ENCODE results near the gene COA8.

Gene COA8

DNA sequence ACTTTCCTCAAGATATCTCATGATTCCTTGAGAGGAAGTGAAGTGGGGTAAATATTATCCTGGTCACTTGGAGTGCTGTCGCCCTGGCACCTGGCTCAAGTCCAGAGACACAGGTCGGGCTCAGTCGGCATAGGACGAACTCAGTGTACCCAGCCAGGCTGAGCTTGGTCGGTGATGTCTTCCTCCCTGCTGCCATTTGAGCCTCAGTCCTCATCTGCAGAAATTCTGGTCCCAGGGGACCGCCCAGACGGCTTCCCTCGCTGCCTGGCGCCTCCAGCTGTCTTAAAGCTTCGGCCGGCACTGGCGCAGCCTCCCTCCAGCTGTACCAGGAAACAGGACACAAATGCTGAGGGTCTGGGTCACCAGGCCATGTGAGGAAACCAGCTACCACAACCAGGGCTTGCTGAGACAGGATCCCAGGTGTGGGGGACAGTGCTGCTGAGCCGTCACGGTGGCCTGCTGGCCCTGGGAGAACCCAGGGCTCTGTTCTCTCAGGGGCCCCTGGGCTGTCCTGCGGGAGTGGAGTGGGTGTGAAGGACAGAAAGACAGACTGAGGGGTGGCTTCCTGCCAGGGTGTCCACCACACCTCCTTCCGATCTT is 61.2 kb downstream of the COA8 start:
- DNase-seq (ENCODE audit: low read depth in 2 of 2): no peak

DNA sequence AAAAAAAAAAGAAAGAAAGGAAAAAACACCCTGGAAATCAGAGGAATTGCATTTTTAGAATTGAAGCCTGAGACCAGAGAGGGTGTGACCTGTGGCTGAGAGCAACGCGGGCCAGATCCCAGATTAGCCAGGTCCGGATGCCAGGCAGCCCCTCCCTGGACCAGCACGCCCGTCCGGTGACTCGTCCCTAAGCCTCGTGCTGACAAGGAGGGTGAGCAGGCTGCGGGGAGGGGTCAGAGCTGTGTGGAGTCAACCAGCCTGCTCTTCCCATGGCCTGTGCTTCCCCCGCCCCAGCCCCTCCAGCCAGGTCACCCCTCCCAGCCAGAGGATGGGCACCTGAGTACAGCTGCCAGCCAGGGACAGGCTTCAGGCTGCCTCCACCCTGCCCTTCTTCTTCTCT is 62.1 kb downstream of the COA8 start:
- DNase-seq (ENCODE audit: low read depth in 2 of 2): no peak

DNA sequence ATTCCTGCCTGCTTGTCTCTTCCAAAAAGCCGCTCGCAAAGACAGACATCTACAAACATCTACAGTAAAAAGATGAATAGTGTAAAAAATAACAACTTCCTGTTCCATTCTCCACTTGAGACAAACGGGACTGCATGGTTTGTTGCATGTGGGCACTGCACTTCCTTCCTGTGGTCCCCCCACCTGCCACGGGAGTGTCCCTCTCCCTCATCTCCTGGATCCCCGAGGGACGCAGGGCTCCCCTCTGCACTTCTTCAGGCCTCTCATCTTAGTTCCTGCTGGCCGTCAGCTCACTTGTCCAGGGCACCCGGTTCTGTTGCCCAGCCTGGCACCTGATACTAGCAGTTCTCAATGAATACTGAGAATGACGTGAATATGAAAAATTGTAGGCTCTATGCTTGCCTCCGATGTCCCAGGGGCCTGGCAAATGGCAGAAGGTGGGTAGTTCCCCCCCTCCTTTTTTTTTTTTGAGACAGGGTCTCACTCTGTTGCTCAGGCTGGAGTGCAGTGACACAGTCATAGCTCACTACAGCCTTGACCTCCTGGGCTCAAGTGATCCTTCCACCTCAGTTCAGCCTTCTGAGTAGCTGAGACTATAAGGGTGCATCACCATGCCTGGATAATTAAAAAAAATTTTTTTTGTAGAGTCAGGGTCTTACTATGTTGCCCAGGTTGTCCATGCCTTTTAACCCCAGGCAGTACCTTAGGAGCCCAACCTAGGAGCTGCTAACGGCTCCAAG is 62.8 kb downstream of the COA8 start:
- DNase-seq (ENCODE audit: low read depth in 2 of 2): no peak

DNA sequence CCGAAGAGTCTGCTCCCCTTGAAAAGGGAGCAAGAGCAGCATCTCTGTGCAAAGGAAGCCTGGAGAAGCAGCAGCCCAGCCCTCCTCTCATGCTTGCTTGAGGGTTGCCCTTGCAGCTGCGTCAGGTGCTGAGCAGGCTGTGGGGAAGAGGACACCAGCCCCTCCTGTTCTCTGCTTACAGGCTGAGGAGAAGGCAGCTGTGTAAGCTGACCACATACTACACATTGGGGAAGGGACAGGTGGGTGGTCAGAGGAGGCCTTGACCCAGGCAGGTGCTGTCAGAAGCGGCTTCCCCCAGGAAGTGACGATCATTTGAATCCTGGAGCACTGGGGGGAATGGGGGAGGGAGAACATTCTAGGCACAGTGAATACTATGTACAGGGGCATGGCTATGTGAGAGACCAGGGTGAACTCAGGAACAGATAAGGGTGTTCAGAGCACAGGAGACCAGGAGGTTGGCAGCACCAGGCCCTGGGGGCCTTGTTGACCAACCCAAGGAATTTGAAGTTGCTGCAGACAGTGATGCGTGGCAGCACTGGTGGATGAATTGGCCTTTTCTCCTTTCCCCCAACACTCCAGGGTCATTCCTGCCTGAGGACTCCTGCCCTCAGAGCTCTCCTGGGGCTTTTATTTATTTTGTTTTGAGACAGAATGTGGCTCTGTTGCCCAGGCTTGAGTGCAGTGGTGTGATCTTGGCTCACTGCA is 63.5 kb downstream of the COA8 start:
- DNase-seq (ENCODE audit: low read depth in 2 of 2): no peak

DNA sequence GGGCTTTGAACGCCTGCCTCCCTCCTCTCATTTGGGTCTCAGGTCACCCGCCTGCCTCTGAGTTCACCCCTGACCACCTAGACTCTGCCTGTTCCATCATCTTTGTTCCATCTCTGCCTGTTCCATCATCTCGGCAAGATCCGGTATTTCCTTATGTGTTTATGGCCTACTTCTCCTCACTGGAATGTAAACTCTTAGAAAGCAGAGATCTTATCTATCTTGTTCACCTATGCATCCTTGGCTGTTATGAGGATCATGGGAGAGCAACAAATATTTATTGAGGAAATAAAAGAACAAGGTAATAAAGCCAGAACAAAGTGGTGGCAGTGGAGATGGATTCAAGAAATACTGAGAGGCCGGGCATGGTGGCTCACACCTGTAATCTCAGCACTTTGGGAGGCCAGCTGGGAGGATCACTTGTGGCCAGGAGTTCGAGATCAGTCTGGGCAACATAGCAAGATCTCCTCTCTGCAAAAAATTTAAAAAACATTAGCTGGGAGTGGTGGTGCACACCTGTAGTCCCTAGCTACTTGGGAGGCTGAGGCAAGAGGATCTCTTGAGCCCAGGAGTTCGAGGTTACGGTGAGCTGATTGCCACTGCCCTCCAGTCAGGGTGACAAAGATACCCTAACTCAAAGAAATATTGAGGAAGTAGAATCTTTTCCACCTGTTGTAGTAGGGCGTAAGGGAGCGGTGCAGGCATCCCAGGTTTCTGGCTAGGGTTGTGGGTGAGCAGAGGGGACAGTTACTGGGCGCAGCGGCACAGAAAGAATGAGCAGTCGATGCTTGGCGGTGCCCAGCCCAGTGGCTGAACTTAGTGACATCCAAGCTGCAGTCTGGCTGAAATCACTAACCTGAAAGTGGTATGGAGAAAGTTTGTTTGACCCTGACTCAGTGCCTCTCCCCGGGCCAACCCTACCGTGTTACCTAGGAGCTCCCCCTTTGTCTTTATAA is 64.6 kb downstream of the COA8 start:
- no peak for DNase-seq (ENCODE audit: low read depth in 2 of 2)

DNA sequence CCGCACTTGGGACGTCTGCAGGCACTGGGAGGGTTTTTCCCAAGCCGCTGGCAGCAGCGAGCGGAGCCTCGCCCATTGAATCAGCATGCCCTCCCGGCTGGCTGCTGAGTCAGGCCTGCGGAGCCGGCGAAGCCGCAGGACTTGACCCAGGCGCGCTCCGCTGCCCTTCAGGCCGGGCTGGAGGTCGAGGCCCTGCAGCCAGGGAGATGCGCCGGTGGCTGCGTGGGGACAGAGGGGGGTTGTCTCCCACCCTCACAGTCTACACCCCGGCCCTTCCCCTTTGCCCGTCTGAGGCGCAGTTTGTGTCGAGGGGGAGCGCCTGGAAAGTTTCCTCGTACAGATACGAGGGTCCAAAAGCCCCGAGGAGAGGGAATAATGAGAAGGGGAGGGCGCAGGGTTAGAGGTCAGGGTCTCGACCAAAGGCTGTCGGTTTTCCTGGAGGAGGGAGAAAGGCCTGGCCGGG is 65.5 kb downstream of the COA8 start:
- peak in 1 of 2 donors; percentile 4 for DNase-seq (ENCODE audit: low read depth in 2 of 2)

DNA sequence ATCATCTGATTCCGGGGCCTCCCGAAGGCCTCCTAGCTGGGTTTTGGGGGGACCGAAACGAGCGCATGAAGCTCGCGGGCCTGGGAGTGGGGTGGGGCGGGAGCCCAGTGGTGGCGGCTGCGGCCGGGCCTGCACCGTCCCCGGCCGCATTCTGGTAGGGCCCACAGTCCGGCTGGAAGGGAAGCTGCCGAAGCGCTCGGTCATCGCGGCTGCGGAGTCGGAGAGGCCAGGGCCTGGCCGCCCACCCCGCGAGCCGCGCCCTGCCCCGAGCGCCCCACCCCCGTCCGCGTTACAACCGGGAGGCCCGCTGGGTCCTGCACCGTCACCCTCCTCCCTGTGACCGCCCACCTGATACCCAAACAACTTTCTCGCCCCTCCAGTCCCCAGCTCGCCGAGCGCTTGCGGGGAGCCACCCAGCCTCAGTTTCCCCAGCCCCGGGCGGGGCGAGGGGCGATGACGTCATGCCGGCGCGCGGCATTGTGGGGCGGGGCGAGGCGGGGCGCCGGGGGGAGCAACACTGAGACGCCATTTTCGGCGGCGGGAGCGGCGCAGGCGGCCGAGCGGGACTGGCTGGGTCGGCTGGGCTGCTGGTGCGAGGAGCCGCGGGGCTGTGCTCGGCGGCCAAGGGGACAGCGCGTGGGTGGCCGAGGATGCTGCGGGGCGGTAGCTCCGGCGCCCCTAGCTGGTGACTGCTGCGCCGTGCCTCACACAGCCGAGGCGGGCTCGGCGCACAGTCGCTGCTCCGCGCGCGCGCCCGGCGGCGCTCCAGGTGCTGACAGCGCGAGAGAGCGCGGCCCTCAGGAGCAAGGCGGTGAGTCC is 66.1 kb downstream of the COA8 start, which contains the start of gene KLC1:
KLC1 (plus strand) TSS at position 528 of the 819 bp plus-strand sequence. CDS start 25,354 bp downstream, outside the sequence.
- DNase-seq (ENCODE audit: low read depth in 2 of 2): peak; percentile 67 to 80

DNA sequence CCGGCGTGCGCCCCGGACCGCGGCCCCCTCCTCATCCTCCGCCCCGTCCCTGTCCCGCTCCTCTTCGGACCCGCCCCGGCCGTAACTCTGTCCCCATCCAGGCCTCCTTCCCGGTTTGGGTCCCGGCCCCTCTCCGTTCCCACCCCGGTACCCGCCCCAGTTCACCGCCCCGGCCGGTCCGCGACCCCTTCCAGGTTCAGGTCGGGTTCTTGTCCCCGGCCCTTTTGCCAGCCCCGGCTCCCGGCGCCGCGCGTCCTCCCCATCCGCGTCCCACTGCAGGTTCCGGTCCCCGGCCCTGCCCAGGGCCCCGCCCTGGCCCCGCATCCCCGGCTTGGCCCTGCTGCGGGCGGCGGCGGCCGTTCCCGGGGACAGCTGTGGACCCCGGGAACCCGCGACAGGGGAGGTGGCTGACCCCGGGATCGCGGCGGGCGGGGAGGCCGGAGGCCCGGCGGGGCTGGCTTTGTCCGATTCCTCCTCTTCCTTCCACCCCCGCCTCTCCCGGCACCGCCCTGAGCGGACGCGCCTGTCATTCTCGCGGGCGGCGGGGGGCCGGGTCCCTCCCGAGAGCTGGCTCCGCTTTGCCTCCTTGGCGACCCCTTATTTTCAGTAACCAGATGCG is 66.9 kb downstream of the COA8 start:
- DNase-seq (ENCODE audit: low read depth in 2 of 2): no peak

DNA sequence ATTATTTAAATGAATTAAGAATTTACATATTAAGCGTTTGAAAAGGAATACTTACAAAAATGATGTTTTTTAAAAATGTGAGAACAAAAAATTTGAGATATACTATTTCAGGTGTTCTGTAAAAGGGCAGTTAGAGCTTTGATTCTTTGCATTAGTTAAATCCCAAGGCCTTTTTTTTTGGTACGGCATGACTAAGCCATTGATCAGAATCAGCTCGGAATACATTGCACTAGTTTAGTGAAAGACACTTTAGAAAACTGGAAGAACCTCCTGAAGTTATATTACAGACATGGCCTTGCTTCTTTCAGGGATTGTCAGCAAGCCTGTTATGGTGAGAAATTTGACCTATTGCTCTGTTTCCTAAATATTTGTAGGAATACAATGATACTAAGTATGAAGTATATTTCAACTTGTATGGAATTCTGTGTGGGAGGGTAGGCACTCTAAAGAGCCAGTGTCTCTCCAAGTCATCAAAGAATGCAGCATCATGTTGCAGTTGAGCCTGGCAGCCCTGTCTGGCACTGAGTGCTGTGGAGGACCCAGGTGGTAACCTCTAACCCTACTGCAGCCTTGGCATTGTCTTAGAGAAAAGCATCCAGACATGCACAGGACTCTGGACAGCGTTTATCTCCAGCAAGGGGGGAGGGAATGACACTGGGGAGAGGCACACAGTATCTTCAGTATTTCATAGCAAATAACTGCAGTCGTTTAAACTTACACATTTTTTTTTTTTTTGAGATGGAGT is 67.8 kb downstream of the COA8 start:
- DNase-seq (ENCODE audit: low read depth in 2 of 2): no peak

DNA sequence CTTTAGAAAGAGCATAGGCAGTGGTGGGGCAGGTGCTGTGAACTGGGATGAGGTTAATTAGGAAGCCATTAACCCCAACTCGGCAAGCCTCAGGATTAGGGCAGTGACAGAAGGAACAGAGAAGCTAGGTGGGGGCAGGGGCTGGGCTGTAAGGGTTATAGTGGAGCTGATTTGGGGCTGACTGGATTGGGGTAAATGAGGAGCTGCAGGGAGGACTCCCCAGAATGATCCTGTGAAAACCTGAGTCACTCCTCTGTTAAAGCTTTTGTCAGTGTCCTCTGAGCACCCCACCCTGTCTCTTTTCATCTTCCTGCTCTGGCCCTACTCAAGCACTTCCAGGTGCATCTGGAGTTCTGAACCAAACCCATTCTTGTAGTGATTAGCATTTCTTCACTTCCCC is 70.6 kb downstream of the COA8 start:
- no peak for DNase-seq (ENCODE audit: low read depth in 2 of 2)

DNA sequence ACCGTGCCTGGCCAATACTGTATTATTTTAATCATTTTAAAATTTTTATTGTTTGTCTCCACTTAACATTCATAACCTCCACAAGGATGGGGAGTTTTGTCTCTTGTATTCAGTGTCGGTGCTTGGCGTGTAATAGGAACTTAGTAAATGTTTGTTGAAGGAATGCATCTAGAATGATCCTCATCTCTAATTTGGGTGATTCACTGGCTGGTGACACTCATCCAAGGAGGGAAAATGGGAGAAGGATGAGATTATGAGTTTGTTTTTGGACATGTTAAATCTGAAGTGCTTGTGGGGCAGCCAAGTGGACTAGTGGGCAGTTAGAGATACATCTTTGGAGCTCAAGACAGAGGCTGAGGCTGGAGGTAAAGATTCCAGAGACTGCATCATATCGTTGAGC is 71.4 kb downstream of the COA8 start:
- DNase-seq (ENCODE audit: low read depth in 2 of 2): no peak

DNA sequence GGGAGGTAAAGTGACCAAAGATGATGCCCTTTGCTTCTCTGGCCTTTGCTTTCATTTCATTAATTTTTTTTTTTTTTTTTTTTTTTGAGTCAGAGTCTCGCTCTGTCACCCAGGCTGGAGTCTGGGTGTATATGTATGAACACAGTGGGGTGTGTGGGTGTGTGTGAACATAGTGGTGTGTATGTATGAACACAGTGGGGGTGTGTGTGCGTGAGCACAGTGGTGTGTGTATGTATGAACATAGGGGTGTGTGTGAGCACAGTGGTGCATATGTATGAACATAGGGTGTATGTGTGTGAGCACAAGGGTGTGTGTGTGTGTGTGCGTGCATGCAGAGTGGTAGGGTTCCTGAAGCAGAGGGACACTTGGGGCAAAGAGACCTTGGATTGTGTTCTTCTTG is 75.8 kb downstream of the COA8 start:
- no peak for DNase-seq (ENCODE audit: low read depth in 2 of 2)
